Ishikawa (cell line): ENCODE measurements around the gene CLN3.

Experiments
- CEBPB ChIP-seq: IDR thresholded peaks from 2 replicates; pipeline ENCODE4 v1.6.1; 2012
- CREB1 ChIP-seq: IDR thresholded peaks from 2 replicates; pipeline ENCODE4 v1.6.1; 2012; ENCODE audit warnings: low read depth
- EGR1 ChIP-seq: IDR thresholded peaks from 2 replicates; pipeline ENCODE4 v1.6.1; 2012
- EP300 ChIP-seq: IDR thresholded peaks from 2 replicates; pipeline ENCODE4 v1.6.1; 2012; ENCODE audit warnings: borderline replicate concordance
- FOXM1 ChIP-seq: IDR thresholded peaks from 2 replicates; pipeline ENCODE4 v1.6.1; 2012; ENCODE audit warnings: low read depth, borderline replicate concordance
- NFIC ChIP-seq: IDR thresholded peaks from 2 replicates; pipeline ENCODE4 v1.6.1; 2012
- RAD21 ChIP-seq: IDR thresholded peaks from 2 replicates; pipeline ENCODE4 v1.6.1; 2012; ENCODE audit warnings: low read depth
- TAF1 ChIP-seq: IDR thresholded peaks from 2 replicates; pipeline ENCODE4 v1.6.1; 2012; ENCODE audit warnings: low read depth, mild to moderate bottlenecking
- TCF12 ChIP-seq: IDR thresholded peaks from 2 replicates; pipeline ENCODE4 v1.6.1; 2012; ENCODE audit warnings: low read depth
- TEAD4 ChIP-seq: IDR thresholded peaks from 2 replicates; pipeline ENCODE4 v1.6.1; 2012
- YY1 ChIP-seq: IDR thresholded peaks from 2 replicates; pipeline ENCODE4 v1.6.1; 2012; ENCODE audit warnings: low read depth
- ZBTB7A ChIP-seq: IDR thresholded peaks from 2 replicates; pipeline ENCODE4 v1.6.1; 2012; ENCODE audit warnings: low read depth
- TF ChIP-seq, protein P1 (sequence below): IDR thresholded peaks from 2 replicates; pipeline ENCODE4 v1.6.1; 2012
- TF ChIP-seq, protein P2 (sequence below): IDR thresholded peaks from 2 replicates; pipeline ENCODE4 v1.6.1; 2012
- TF ChIP-seq, protein P3 (sequence below): IDR thresholded peaks from 2 replicates; pipeline ENCODE4 v1.6.1; 2012; ENCODE audit warnings: low read depth, mild to moderate bottlenecking

The CLN3 gene

DNA sequence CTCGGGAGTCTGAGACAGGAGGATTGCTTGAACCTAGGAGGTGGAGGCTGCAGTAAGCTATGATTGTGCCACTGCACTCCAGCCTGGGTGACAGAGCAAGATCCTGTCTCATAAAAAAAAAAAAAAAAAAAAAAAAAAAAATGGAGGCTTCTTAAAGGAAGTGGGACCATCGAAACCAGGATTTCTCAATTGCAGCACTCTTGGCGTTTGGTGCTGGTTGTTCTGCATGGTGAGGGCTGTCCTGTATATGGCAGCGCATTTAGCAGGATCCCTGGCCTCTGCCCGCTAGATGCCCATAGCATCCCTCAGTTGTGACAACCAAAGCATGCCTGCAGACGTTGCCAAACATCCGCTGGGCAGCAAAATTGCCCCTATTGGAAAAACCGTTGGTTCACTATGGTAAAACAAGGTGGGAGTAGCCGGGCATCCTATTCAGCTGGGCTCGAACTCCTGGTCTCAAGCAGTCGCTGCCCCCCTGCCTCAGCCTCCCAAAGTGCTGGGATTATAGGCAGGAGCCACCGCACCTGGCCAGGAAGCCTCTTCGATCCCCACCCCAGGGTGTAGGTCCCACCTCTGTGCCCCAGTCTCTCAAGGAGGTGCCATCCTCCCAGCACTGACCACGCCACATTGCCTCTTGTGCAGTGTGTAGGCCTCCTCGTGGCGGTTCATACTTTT lies 13.2 kb downstream of the CLN3 start:
- TF ChIP-seq EP300 (no peak), CEBPB (no peak), NFIC (no peak), TAF1 (no peak), RAD21 (no peak), TCF12 (no peak)
- TF ChIP-seq, protein P1, sequence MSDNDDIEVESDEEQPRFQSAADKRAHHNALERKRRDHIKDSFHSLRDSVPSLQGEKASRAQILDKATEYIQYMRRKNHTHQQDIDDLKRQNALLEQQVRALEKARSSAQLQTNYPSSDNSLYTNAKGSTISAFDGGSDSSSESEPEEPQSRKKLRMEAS, result no peak
- TF ChIP-seq, protein P2, sequence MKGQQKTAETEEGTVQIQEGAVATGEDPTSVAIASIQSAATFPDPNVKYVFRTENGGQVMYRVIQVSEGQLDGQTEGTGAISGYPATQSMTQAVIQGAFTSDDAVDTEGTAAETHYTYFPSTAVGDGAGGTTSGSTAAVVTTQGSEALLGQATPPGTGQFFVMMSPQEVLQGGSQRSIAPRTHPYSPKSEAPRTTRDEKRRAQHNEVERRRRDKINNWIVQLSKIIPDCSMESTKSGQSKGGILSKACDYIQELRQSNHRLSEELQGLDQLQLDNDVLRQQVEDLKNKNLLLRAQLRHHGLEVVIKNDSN, result no peak

DNA sequence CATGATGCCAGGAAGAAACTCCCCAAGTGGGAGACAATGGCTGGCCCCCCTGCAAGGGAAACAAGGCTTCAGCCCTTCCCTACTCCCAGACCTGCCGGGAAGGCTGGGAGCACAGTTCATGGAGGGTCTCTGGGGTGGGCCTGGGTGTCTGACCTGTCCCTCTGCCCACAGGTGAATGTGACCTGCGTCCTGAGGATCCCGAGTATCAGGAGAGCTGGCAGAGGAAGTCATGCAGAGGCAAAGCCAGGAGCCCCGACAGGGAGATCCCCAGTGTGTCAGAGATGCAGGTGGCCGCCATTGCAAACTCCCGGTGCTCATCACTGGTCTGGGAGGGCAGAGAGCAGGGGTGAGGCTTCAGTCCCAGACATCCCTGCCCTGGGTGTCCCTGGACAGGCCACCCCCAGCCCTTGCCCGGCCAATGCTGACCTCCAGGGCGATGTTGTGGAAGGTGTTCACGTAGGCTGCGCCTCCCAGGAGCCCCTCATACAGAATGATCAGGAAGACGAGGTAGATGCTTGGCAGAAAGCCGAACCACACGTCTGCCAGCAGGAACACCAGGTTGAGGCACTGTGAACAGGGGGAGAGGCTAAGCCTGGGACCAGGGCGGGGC lies 14.5 kb downstream of the CLN3 start:
- TF ChIP-seq YY1, result no peak
- no peak for TF ChIP-seq EP300

DNA sequence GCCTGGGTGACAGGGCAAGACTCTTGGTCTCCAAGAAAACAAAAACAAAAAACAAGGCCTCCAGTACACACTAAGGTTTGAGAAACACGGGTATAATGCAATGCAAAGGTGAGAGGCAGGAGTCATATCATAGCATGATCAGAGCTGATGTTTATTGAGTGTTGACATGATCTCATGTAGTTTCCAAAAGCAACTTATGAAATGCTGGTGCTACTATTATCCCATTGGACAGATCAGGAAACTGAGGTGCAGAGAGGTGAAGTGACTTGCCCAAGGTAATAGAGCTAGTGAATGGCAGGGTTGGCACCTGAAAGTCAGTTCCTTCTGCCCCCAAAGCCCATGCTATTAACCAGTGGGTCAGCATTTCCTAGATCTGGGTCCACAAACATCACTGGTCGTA lies 16.7 kb downstream of the CLN3 start:
- TF ChIP-seq FOXM1 (no peak), EGR1 (no peak), NFIC (no peak), ZBTB7A (no peak), CEBPB (no peak), TEAD4 (no peak)
- TF ChIP-seq, protein P1, result no peak

DNA sequence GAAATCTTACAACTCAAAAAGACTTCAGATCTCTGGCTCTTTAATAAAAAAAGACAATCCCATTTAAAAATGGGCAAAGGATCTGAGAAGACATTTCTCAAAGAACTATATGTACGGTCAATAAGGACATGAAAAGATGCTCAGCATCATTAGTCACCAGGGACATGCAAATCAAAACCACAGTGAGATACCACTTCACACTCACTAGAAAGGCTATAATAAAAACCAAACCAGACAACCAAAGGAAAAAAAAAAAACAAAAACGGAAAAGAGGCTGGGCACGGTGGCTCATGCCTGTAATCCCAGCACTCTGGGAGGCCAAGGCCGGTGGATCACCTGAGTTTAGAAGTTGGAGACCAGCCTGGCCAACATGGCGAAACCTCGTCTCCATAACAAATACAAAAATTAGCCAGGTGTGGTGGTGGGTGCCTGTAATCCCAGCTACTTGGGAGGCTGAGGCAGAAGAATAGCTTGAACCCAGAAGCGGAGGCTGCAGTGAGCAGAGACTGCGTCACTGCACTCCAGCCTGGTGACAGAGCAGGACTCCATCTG lies 18.1 kb downstream of the CLN3 start:
- no peak for TF ChIP-seq EGR1
- TF ChIP-seq, protein P3, sequence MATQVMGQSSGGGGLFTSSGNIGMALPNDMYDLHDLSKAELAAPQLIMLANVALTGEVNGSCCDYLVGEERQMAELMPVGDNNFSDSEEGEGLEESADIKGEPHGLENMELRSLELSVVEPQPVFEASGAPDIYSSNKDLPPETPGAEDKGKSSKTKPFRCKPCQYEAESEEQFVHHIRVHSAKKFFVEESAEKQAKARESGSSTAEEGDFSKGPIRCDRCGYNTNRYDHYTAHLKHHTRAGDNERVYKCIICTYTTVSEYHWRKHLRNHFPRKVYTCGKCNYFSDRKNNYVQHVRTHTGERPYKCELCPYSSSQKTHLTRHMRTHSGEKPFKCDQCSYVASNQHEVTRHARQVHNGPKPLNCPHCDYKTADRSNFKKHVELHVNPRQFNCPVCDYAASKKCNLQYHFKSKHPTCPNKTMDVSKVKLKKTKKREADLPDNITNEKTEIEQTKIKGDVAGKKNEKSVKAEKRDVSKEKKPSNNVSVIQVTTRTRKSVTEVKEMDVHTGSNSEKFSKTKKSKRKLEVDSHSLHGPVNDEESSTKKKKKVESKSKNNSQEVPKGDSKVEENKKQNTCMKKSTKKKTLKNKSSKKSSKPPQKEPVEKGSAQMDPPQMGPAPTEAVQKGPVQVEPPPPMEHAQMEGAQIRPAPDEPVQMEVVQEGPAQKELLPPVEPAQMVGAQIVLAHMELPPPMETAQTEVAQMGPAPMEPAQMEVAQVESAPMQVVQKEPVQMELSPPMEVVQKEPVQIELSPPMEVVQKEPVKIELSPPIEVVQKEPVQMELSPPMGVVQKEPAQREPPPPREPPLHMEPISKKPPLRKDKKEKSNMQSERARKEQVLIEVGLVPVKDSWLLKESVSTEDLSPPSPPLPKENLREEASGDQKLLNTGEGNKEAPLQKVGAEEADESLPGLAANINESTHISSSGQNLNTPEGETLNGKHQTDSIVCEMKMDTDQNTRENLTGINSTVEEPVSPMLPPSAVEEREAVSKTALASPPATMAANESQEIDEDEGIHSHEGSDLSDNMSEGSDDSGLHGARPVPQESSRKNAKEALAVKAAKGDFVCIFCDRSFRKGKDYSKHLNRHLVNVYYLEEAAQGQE, result no peak
- no peak for TF ChIP-seq EP300
- no peak for TF ChIP-seq TCF12
- no peak for TF ChIP-seq CREB1
- TF ChIP-seq RAD21, result no peak
- no peak for TF ChIP-seq ZBTB7A
- TF ChIP-seq, protein P1, result no peak
- TF ChIP-seq YY1, result no peak
- TF ChIP-seq FOXM1, result no peak
- no peak for TF ChIP-seq CEBPB
